ENCODE data around the gene MLST8.

Gene MLST8

GRCh38 chr16:2166263-2167067 lies 38.8 kb upstream of the MLST8 start:
- TF ChIP-seq CTCF (IDR thresholded peaks at IDR 0.05; ENCODE audit: low read depth, low read length), result no peak
- H3K4me3 ChIP-seq (replicated peaks in 1 of 2; ENCODE audit: low read depth in 2 of 2, low read length in 2 of 2), result no peak overlapping the region
- DNase-seq (ENCODE audit: low read depth in 2 of 2), result no peak

- DNase-seq (ENCODE audit: low read depth in 2 of 2), result no peak
- no peak for TF ChIP-seq CTCF (IDR thresholded peaks at IDR 0.05; ENCODE audit: low read depth, low read length)
- H3K4me3 ChIP-seq (replicated peaks in 1 of 2; ENCODE audit: low read depth in 2 of 2, low read length in 2 of 2), result no peak overlapping the region
These were observed 38.1 kb upstream of the MLST8 start for GRCh38 chr16:2167068-2167638.

- no peak overlapping the region for H3K4me3 ChIP-seq (replicated peaks in 1 of 2; ENCODE audit: low read depth in 2 of 2, low read length in 2 of 2)
- no peak for TF ChIP-seq CTCF (IDR thresholded peaks at IDR 0.05; ENCODE audit: low read depth, low read length)
- no peak for DNase-seq (ENCODE audit: low read depth in 2 of 2)
These were observed 35.2 kb upstream of the MLST8 start for GRCh38 chr16:2170080-2170479.

- H3K4me3 ChIP-seq (replicated peaks in 1 of 2; ENCODE audit: low read depth in 2 of 2, low read length in 2 of 2), result no peak overlapping the region
- no peak for TF ChIP-seq CTCF (IDR thresholded peaks at IDR 0.05; ENCODE audit: low read depth, low read length)
- DNase-seq (ENCODE audit: low read depth in 2 of 2), result no peak
These were observed 34.4 kb upstream of the MLST8 start for GRCh38 chr16:2170587-2171435.

- TF ChIP-seq CTCF (IDR thresholded peaks at IDR 0.05; ENCODE audit: low read depth, low read length), result no peak
- H3K4me3 ChIP-seq (replicated peaks in 1 of 2; ENCODE audit: low read depth in 2 of 2, low read length in 2 of 2), result no peak overlapping the region
- DNase-seq (ENCODE audit: low read depth in 2 of 2), result no peak
These were observed 33.6 kb upstream of the MLST8 start for GRCh38 chr16:2171601-2172178.

- no peak for DNase-seq (ENCODE audit: low read depth in 2 of 2)
- H3K4me3 ChIP-seq (replicated peaks in 1 of 2; ENCODE audit: low read depth in 2 of 2, low read length in 2 of 2), result no peak overlapping the region
- no peak for TF ChIP-seq CTCF (IDR thresholded peaks at IDR 0.05; ENCODE audit: low read depth, low read length)
These were observed 32.4 kb upstream of the MLST8 start for GRCh38 chr16:2172688-2173335.
